ENCODE data around the gene TRIM9. TPM values are rescaled to one million over a fixed set of nuclear protein-coding genes. Genes with fewer than 3 reads are reported as not detected.

The TRIM9 gene
- total RNA-seq, 1 experiment from 2014 or later = 9.8 TPM

DNA sequence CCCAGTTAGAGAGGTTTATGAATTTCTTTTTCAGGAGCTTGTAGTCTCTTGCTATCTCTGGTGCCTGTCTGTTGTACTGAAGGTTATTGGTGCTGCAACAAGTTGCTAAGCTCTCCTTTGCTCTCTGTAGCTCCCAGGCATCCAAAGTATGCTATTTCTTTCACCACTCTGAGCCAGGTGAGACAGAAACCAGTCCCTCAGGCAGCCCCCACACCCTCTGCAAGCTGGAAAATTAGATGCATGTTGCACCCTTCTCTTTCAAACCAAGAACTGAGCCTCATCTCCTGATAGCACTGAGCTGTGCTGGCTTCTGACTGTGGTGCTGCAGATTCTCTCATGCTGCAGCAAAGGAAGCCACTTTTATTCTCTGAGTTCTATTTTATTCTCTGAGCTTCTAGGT, 9.6 kb upstream of the TRIM9 start:
- BruUV-seq (replicated peaks) = no TSS peak

DNA sequence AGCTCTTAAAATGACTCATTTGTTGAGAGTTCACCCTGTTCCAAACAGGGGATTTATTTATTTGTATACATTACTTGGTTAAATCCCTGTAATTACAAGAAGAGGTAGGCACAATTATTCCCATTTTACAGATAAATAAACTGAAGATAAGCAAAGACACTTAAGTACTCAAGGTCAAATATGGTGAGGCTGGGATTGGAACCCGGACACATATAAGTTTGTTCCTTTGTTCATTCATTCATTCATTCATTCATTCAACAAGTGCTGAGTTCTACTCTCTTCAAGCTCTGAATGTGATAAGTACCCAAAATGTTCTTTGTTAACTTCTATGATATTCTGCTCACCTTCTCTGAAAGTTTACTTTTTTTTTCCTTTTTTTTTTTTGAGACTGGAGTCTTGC, 2.4 kb upstream of the TRIM9 start:
- CTCF ChIA-PET = no interaction called here
- peaks cover 14% of the 10 kb centered on the region for H3K4me1 ChIP-seq (ENCODE audit: insufficient read depth, low read length, poor library complexity, severe bottlenecking)
- POLR2A ChIA-PET (ENCODE audit: low non-redundant PET) = no interaction called here
- no peaks in the 10 kb centered on the region for H3K9me3 ChIP-seq (ENCODE audit: low read depth, low read length, poor library complexity, severe bottlenecking)
- intact Hi-C loops (cut with micrococcal nuclease; ENCODE audit: unreplicated experiment) = loop anchor here (5.0 to 10.0 kb wide), 2 partner anchors 125 to 142 kb away; no protein-coding TSS in a partner anchor
- TF ChIP-seq EZH2 (IDR thresholded peaks at IDR 0.05; ENCODE audit: borderline replicate concordance, low read depth, low read length, poor library complexity, severe bottlenecking) = no peak
- TF ChIP-seq, protein P1, sequence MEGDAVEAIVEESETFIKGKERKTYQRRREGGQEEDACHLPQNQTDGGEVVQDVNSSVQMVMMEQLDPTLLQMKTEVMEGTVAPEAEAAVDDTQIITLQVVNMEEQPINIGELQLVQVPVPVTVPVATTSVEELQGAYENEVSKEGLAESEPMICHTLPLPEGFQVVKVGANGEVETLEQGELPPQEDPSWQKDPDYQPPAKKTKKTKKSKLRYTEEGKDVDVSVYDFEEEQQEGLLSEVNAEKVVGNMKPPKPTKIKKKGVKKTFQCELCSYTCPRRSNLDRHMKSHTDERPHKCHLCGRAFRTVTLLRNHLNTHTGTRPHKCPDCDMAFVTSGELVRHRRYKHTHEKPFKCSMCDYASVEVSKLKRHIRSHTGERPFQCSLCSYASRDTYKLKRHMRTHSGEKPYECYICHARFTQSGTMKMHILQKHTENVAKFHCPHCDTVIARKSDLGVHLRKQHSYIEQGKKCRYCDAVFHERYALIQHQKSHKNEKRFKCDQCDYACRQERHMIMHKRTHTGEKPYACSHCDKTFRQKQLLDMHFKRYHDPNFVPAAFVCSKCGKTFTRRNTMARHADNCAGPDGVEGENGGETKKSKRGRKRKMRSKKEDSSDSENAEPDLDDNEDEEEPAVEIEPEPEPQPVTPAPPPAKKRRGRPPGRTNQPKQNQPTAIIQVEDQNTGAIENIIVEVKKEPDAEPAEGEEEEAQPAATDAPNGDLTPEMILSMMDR (conservative IDR thresholded peaks at IDR 0.05; ENCODE audit: low read depth, low read length) = no peak
- no TSS peak for BruUV-seq (replicated peaks)
- no peak overlapping the region for H3K4me3 ChIP-seq (ENCODE audit: low read depth, low read length, poor library complexity, severe bottlenecking)
- no peaks in the 10 kb centered on the region for H3K36me3 ChIP-seq (ENCODE audit: insufficient read depth, low read length, poor library complexity, severe bottlenecking)
- H3K27me3 ChIP-seq (replicated peaks; ENCODE audit: insufficient read depth, low read depth, low read length, poor library complexity) = no peaks in the 10 kb centered on the region
- DNase-seq (ENCODE audit: low spot score) = no peak
- H3K27ac ChIP-seq (ENCODE audit: low read depth, low read length, poor library complexity, severe bottlenecking) = no peak overlapping the region

More for the DNA sequence above, 9.6 kb upstream of the TRIM9 start:
- POLR2A ChIA-PET (ENCODE audit: low non-redundant PET) = interaction anchor here (0.6 kb wide), 1 partner anchor 435 kb away, joined by 3 read pairs; no protein-coding TSS in a partner anchor
- H3K4me3 ChIP-seq (ENCODE audit: low read depth, low read length, poor library complexity, severe bottlenecking) = no peak overlapping the region
- no peak for TF ChIP-seq EZH2 (IDR thresholded peaks at IDR 0.05; ENCODE audit: borderline replicate concordance, low read depth, low read length, poor library complexity, severe bottlenecking)
- TF ChIP-seq, protein P1 (conservative IDR thresholded peaks at IDR 0.05; ENCODE audit: low read depth, low read length) = no peak
- no peaks in the 10 kb centered on the region for H3K4me1 ChIP-seq (ENCODE audit: insufficient read depth, low read length, poor library complexity, severe bottlenecking)
- no peaks in the 10 kb centered on the region for H3K9me3 ChIP-seq (ENCODE audit: low read depth, low read length, poor library complexity, severe bottlenecking)
- H3K27me3 ChIP-seq (replicated peaks; ENCODE audit: insufficient read depth, low read depth, low read length, poor library complexity) = no peaks in the 10 kb centered on the region
- DNase-seq (ENCODE audit: low spot score) = no peak
- CTCF ChIA-PET = no interaction called here
- H3K36me3 ChIP-seq (ENCODE audit: insufficient read depth, low read length, poor library complexity, severe bottlenecking) = no peaks in the 10 kb centered on the region
- intact Hi-C loops (cut with micrococcal nuclease; ENCODE audit: unreplicated experiment) = no loop called here
- no peak overlapping the region for H3K27ac ChIP-seq (ENCODE audit: low read depth, low read length, poor library complexity, severe bottlenecking)

DNA sequence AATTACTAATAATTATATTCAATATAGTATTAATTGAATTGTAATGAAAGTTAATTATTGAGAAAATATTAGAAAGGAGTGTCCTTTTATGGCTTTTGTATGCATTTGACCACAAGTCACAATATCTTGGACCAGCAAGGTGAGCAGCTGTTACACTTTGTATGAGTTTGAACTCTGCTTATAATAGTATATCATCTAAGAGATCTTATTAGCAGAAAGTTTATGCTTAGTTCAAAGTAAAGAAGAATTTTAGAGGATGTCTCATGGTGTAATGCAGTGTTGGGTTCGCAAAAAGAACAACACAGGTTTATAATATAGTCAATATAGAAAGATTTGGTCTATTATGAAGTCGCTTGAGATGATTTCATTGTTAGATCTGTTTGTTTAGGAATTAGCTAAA, 2.0 kb upstream of the TRIM9 start:
- Histone ChIP-seq H3K4me1 (ENCODE audit: insufficient read depth, low read length, poor library complexity, severe bottlenecking) (peaks cover 14% of the 10 kb centered on the region), H3K27ac (ENCODE audit: low read depth, low read length, poor library complexity, severe bottlenecking) (no peak overlapping the region), H3K27me3 (replicated peaks; ENCODE audit: insufficient read depth, low read depth, low read length, poor library complexity) (no peaks in the 10 kb centered on the region), H3K36me3 (ENCODE audit: insufficient read depth, low read length, poor library complexity, severe bottlenecking) (no peaks in the 10 kb centered on the region), H3K4me3 (ENCODE audit: low read depth, low read length, poor library complexity, severe bottlenecking) (no peak overlapping the region), H3K9me3 (ENCODE audit: low read depth, low read length, poor library complexity, severe bottlenecking) (no peaks in the 10 kb centered on the region)
- intact Hi-C loops (cut with micrococcal nuclease; ENCODE audit: unreplicated experiment) = loop anchor here (5.0 to 10.0 kb wide), 2 partner anchors 125 to 142 kb away; no protein-coding TSS in a partner anchor
- TF ChIP-seq, protein P1 (conservative IDR thresholded peaks at IDR 0.05; ENCODE audit: low read depth, low read length) = no peak
- TF ChIP-seq EZH2 (IDR thresholded peaks at IDR 0.05; ENCODE audit: borderline replicate concordance, low read depth, low read length, poor library complexity, severe bottlenecking) = no peak
- no TSS peak for BruUV-seq (replicated peaks)
- ChIA-PET POLR2A (ENCODE audit: low non-redundant PET) (no interaction called here), CTCF (no interaction called here)
- no peak for DNase-seq (ENCODE audit: low spot score)

Measured in A673 (cell line).